Osteoblast (primary cell): ENCODE data around the gene TM9SF4. TPM values are rescaled to one million over a fixed set of nuclear protein-coding genes. Genes with fewer than 3 reads are reported as not detected.

ENCODE experiments used
- DNase-seq: peaks from one replicate; pipeline ENCODE4 v3.0.0; 2011; ENCODE audit warnings: low spot score, mixed read lengths; ENCODE audit not compliant: insufficient read length; ENCODE audit errors: missing footprints
- H2AFZ ChIP-seq: 2 replicates; pipeline ENCODE4 v1.6.0; 2011; ENCODE audit warnings: mild to moderate bottlenecking, low read length
- H3K27ac ChIP-seq: 2 replicates; pipeline ENCODE4 v1.5.1; 2011; ENCODE audit warnings: mild to moderate bottlenecking, low read depth, low read length, moderate library complexity
- H3K27me3 ChIP-seq: 2 replicates; pipeline ENCODE4 v1.6.0; 2012; ENCODE audit warnings: mild to moderate bottlenecking, control low read depth, inconsistent platforms, low read length, moderate library complexity; ENCODE audit not compliant: insufficient read depth
- H3K36me3 ChIP-seq: 2 replicates; pipeline ENCODE4 v1.5.1; 2011; ENCODE audit warnings: mild to moderate bottlenecking, low read length, control low read depth, moderate library complexity; ENCODE audit not compliant: insufficient read depth
- H3K4me1 ChIP-seq: 2 replicates; pipeline ENCODE4 v1.5.1; 2011; ENCODE audit warnings: mild to moderate bottlenecking, low read length, control low read depth, moderate library complexity; ENCODE audit not compliant: insufficient read depth
- H3K4me2 ChIP-seq: 2 replicates; pipeline ENCODE4 v1.6.0; 2011; ENCODE audit warnings: mild to moderate bottlenecking, low read length; ENCODE audit not compliant: insufficient read depth
- H3K4me3 ChIP-seq: fragments of 200-600 bp; sonication (generic); 3 replicates; pipeline ENCODE4 v1.5.1; 2012; ENCODE audit warnings: mild to moderate bottlenecking, low read length, inconsistent platforms; ENCODE audit not compliant: insufficient read depth
- H3K79me2 ChIP-seq: 2 replicates; pipeline ENCODE4 v1.6.0; 2012; ENCODE audit warnings: mild to moderate bottlenecking, low read length, control low read depth, inconsistent platforms; ENCODE audit not compliant: insufficient read depth
- H3K9me3 ChIP-seq: 2 replicates; pipeline ENCODE4 v1.5.1; 2011; ENCODE audit warnings: low read depth, low read length, control low read depth
- H4K20me1 ChIP-seq: 2 replicates; pipeline ENCODE4 v1.6.0; 2012; ENCODE audit warnings: mild to moderate bottlenecking, low read length, control low read depth; ENCODE audit not compliant: insufficient read depth
- CTCF ChIP-seq: IDR thresholded peaks from 2 replicates; pipeline ENCODE4 v1.5.1; 2011; ENCODE audit warnings: mild to moderate bottlenecking, low read depth, low read length, moderate library complexity; ENCODE audit errors: extremely low read depth
- total RNA-seq: library from RNA; depleted of rRNA; stranded (reverse); fragments of >200 nt; gene quantifications from 2 replicates; pipeline ENCODE4 v1.2.3, GENCODE V29; 2012

The TM9SF4 gene
- total RNA-seq, 1 donor, result 48.1 TPM

DNA sequence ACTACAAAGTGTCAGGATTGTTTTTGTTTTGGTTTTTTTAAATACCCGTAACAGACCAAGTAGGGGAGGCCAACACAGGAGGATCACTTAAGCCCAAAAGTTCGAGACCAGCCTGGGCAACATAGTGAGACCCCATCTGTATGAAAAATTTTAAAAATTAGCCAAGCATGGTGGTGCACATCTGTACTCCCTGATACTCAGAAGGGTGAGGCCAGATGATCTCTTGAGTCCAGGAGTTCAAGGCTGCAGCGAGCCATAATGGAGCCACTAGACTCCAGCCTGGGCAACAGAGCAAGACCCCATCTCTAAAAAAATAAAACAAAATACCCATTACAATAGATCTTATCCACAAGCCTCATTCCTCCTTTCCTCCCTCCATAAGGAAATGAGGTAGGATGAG is 28.7 kb upstream of the TM9SF4 start:
- Histone ChIP-seq H2AFZ (no peak overlapping the region), H3K79me2 (no peaks in the 10 kb centered on the region), H3K27me3 (peaks cover 16% of the 10 kb centered on the region), H3K4me2 (no peak overlapping the region), H3K27ac (no peak overlapping the region), H3K4me1 (no peaks in the 10 kb centered on the region), H3K36me3 (no peaks in the 10 kb centered on the region), H3K4me3 (no peak overlapping the region), H3K9me3 (no peaks in the 10 kb centered on the region), H4K20me1 (no peaks in the 10 kb centered on the region)
- no peak for DNase-seq
- no peak for TF ChIP-seq CTCF

DNA sequence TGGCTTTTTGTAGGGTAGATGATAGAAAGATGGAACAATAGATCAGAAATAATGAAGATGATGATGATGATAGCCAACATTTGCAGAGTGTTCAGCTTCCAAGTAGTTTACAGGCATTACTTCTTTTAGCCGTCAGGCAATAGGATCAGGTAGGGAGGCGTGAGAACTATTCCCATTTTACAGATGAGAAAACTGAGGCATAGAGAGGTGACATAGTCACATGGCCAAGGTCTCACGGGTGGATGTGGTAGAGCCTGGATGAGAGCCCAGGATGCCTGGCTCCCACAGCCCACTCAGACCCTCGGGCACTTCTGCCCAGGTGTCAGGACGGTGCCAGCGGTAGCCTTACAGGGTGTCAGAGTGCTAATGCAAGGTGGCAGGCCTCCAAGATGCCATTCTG is 26.0 kb upstream of the TM9SF4 start:
- TF ChIP-seq CTCF, result no peak
- Histone ChIP-seq H3K27me3 (peaks cover 12% of the 10 kb centered on the region), H3K4me2 (no peak overlapping the region), H3K4me3 (no peak overlapping the region), H3K36me3 (no peaks in the 10 kb centered on the region), H2AFZ (no peak overlapping the region), H4K20me1 (no peaks in the 10 kb centered on the region), H3K4me1 (no peaks in the 10 kb centered on the region), H3K27ac (no peak overlapping the region), H3K79me2 (no peaks in the 10 kb centered on the region), H3K9me3 (no peaks in the 10 kb centered on the region)
- DNase-seq, result no peak

DNA sequence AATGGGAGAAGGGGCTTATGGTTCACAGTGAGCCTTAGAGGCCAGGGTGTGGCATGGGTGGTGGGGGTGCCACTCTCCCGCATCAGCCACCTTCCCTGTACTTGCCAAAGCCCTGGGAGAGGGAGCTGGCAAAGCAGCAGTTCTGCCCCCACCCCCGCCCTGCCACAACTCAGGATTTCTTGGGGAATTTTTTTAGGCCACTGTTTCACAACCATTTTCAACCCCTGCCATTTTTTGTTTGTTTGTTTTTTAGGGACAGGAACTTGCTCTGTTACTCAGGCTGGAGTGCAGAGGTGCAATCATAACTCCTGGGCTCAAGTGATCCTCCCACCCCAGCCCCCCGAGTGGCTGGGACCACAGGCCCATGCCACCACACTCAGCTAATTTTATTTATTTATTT is 22.4 kb upstream of the TM9SF4 start:
- DNase-seq, result no peak
- no peak overlapping the region for H3K4me2 ChIP-seq
- H3K4me1 ChIP-seq, result no peaks in the 10 kb centered on the region
- TF ChIP-seq CTCF, result no peak
- H3K27me3 ChIP-seq, result peaks cover 11% of the 10 kb centered on the region
- no peak overlapping the region for H3K4me3 ChIP-seq
- H4K20me1 ChIP-seq, result no peaks in the 10 kb centered on the region
- H3K27ac ChIP-seq, result no peak overlapping the region
- H3K79me2 ChIP-seq, result no peaks in the 10 kb centered on the region
- H3K9me3 ChIP-seq, result no peaks in the 10 kb centered on the region
- no peak overlapping the region for H2AFZ ChIP-seq
- H3K36me3 ChIP-seq, result no peaks in the 10 kb centered on the region

- H3K4me2 ChIP-seq, result no peak overlapping the region
- H3K4me1 ChIP-seq, result no peaks in the 10 kb centered on the region
- no peak overlapping the region for H3K4me3 ChIP-seq
- no peaks in the 10 kb centered on the region for H3K36me3 ChIP-seq
- H3K9me3 ChIP-seq, result no peaks in the 10 kb centered on the region
- no peaks in the 10 kb centered on the region for H3K79me2 ChIP-seq
- no peak overlapping the region for H3K27ac ChIP-seq
- H3K27me3 ChIP-seq, result peaks cover 18% of the 10 kb centered on the region
- H2AFZ ChIP-seq, result no peak overlapping the region
- TF ChIP-seq CTCF, result no peak
- no peaks in the 10 kb centered on the region for H4K20me1 ChIP-seq
- DNase-seq, result no peak
These were observed 20.8 kb upstream of the TM9SF4 start for GRCh38 chr20:32088759-32089158.
